Activated CD8-positive, alpha-beta T cell treated with anti-CD3 and anti-CD28 coated beads for 36 hours (primary cell): ENCODE results near the gene GDF9. TPM values are rescaled to one million over a fixed set of nuclear protein-coding genes. Genes with fewer than 3 reads are reported as not detected.

ENCODE experiments used
- ATAC-seq: fragments of 200-7000 bp; cut with Tn5 transposase; one replicate; pipeline ENCODE4 v1.10.0; 2021; ENCODE audit warnings: mild to moderate bottlenecking, moderate library complexity
- CTCF ChIA-PET: fragments of 350-600 bp; sonication (Branson Sonifier 250); formaldehyde crosslinking; loops from one replicate; lab custom pipeline; 2021; ENCODE audit warnings: antibody characterized with exemption; lab: Charles Lee
- POLR2A ChIA-PET: fragments of 350-600 bp; sonication (Branson Sonifier 250); formaldehyde crosslinking; loops from one replicate; lab custom pipeline; 2021; ENCODE audit warnings: antibody characterized with exemption; lab: Charles Lee
- DNase-seq: peaks from one replicate; pipeline ENCODE4 v3.0.0-alpha.2; 2020
- H3K27ac Mint-ChIP-seq: one replicate; pipeline ENCODE4 v1.8.0; 2021; ENCODE audit warnings: mild to moderate bottlenecking, mixed read lengths
- H3K27me3 Mint-ChIP-seq: one replicate; pipeline ENCODE4 v1.8.0; 2021; ENCODE audit warnings: mixed read lengths
- H3K36me3 Mint-ChIP-seq: one replicate; pipeline ENCODE4 v1.8.0; 2021; ENCODE audit warnings: low read depth, mixed read lengths
- H3K4me1 Mint-ChIP-seq: one replicate; pipeline ENCODE4 v1.8.0; 2021; ENCODE audit warnings: low read depth, mixed read lengths
- H3K4me3 Mint-ChIP-seq: one replicate; pipeline ENCODE4 v1.8.0; 2021; ENCODE audit warnings: mild to moderate bottlenecking, moderate library complexity, mixed read lengths
- H3K9me3 Mint-ChIP-seq: one replicate; pipeline ENCODE4 v1.8.0; 2021; ENCODE audit warnings: mixed read lengths
- CTCF ChIP-seq: fragments of 200-600 bp; IDR thresholded peaks from one replicate; pipeline ENCODE4 v1.8.0; 2022; ENCODE audit warnings: antibody characterized with exemption, mild to moderate bottlenecking
- intact Hi-C: fragments of 100-400 bp; cut with micrococcal nuclease; formaldehyde crosslinking; loops from one replicate; pipeline ENCODE4 v1.10.0; 2022
- total RNA-seq, 2 experiments: library from RNA; stranded (reverse); gene quantifications; one replicate each; pipeline ENCODE4 v1.2.3, GENCODE V29; 2021

Gene GDF9
- total RNA-seq, 2 experiments from 2014 or later, result 0.90 to 0.94 TPM

- peaks cover 19% of the 10 kb centered on the region for H3K36me3 Mint-ChIP-seq
- intact Hi-C loops, result no loop called here
- DNase-seq (no peak), ATAC-seq (no peak)
- TF ChIP-seq CTCF, result no peak
- peaks cover 3% of the 10 kb centered on the region for H3K4me1 Mint-ChIP-seq
- H3K4me3 Mint-ChIP-seq, result no peak overlapping the region
- POLR2A ChIA-PET, result interaction anchor here (0.6 to 0.9 kb wide), 2 partner anchors 10 to 23 kb away, joined by 3 read pairs; no protein-coding TSS in a partner anchor
- H3K27ac Mint-ChIP-seq, result no peak overlapping the region
- no peaks in the 10 kb centered on the region for H3K27me3 Mint-ChIP-seq
- no peaks in the 10 kb centered on the region for H3K9me3 Mint-ChIP-seq
- CTCF ChIA-PET, result interaction anchor here (1.4 to 1.5 kb wide), 2 partner anchors 11 to 15 kb away, joined by 3 to 5 read pairs; no protein-coding TSS in a partner anchor
Measured at GRCh38 chr5:132890817-132891216, 24.5 kb upstream of the GDF9 start.

- H3K4me3 Mint-ChIP-seq, result no peak overlapping the region
- POLR2A ChIA-PET, result interaction anchor here (0.6 to 1.0 kb wide), 2 partner anchors 17 to 298 kb away, joined by 4 to 5 read pairs; no protein-coding TSS in a partner anchor
- intact Hi-C loops, result no loop called here
- no peaks in the 10 kb centered on the region for H3K27me3 Mint-ChIP-seq
- CTCF ChIA-PET, result interaction anchor here (1.4 kb wide), 1 partner anchor 133 kb away, joined by 3 read pairs; no protein-coding TSS in a partner anchor
- H3K36me3 Mint-ChIP-seq, result peaks cover 14% of the 10 kb centered on the region
- H3K27ac Mint-ChIP-seq, result peak overlapping the region; percentile 40
- DNase-seq, result no peak
- no peak for TF ChIP-seq CTCF
- ATAC-seq, result no peak
- peaks cover 8% of the 10 kb centered on the region for H3K4me1 Mint-ChIP-seq
- no peaks in the 10 kb centered on the region for H3K9me3 Mint-ChIP-seq
Measured at GRCh38 chr5:132889501-132889900, 23.2 kb upstream of the GDF9 start.

GRCh38 chr5:132887283-132887682 is 21.0 kb upstream of the GDF9 start:
- POLR2A ChIA-PET, result no interaction called here
- CTCF ChIA-PET, result interaction anchor here (1.0 kb wide), 1 partner anchor 57 kb away, joined by 3 read pairs; the partner anchor contains the start of gene SHROOM1
- intact Hi-C loops, result no loop called here
- Mint-ChIP-seq H3K36me3 (peaks cover 10% of the 10 kb centered on the region), H3K27ac (no peak overlapping the region), H3K27me3 (no peaks in the 10 kb centered on the region), H3K4me1 (peaks cover 8% of the 10 kb centered on the region), H3K4me3 (no peak overlapping the region), H3K9me3 (no peaks in the 10 kb centered on the region)
- no peak for TF ChIP-seq CTCF
- DNase-seq (no peak), ATAC-seq (no peak)

- H3K9me3 Mint-ChIP-seq, result no peaks in the 10 kb centered on the region
- H3K36me3 Mint-ChIP-seq, result peaks cover 10% of the 10 kb centered on the region
- TF ChIP-seq CTCF, result no peak
- H3K27me3 Mint-ChIP-seq, result no peaks in the 10 kb centered on the region
- H3K4me3 Mint-ChIP-seq, result no peak overlapping the region
- no peak for ATAC-seq
- ChIA-PET CTCF (interaction anchor here (2.1 kb wide), 1 partner anchor 56 kb away, joined by 9 read pairs; the partner anchor contains the start of gene SHROOM1), POLR2A (interaction anchor here (1.6 kb wide), 1 partner anchor 13 kb away, joined by 3 read pairs; no protein-coding TSS in a partner anchor)
- intact Hi-C loops, result no loop called here
- no peak for DNase-seq
- H3K4me1 Mint-ChIP-seq, result peaks cover 8% of the 10 kb centered on the region
- H3K27ac Mint-ChIP-seq, result no peak overlapping the region
Measured at GRCh38 chr5:132886064-132886823, 20.0 kb upstream of the GDF9 start.

- no peak overlapping the region for H3K27ac Mint-ChIP-seq
- no peaks in the 10 kb centered on the region for H3K27me3 Mint-ChIP-seq
- peaks cover 5% of the 10 kb centered on the region for H3K4me1 Mint-ChIP-seq
- POLR2A ChIA-PET, result interaction anchor here (2.0 kb wide), 1 partner anchor 15 kb away, joined by 9 read pairs; no protein-coding TSS in a partner anchor
- TF ChIP-seq CTCF, result no peak
- CTCF ChIA-PET, result interaction anchor here (1.1 to 2.5 kb wide), 4 partner anchors 10 to 65 kb away, joined by 3 to 10 read pairs (median 8); partner anchors contain the start of gene SHROOM1
- H3K9me3 Mint-ChIP-seq, result no peaks in the 10 kb centered on the region
- intact Hi-C loops, result no loop called here
- ATAC-seq (no peak), DNase-seq (no peak)
- H3K36me3 Mint-ChIP-seq, result peaks cover 12% of the 10 kb centered on the region
- no peak overlapping the region for H3K4me3 Mint-ChIP-seq
Measured at GRCh38 chr5:132884548-132884947, 18.3 kb upstream of the GDF9 start.
